ENCODE data around the gene MCCC2. TPM values are rescaled to one million over a fixed set of nuclear protein-coding genes. Genes with fewer than 3 reads are reported as not detected.

The MCCC2 gene
- total and polyA plus RNA-seq, 2 of the 4 experiments (the other 2 are of a cell fraction), result 18.0 to 22.0 TPM

DNA sequence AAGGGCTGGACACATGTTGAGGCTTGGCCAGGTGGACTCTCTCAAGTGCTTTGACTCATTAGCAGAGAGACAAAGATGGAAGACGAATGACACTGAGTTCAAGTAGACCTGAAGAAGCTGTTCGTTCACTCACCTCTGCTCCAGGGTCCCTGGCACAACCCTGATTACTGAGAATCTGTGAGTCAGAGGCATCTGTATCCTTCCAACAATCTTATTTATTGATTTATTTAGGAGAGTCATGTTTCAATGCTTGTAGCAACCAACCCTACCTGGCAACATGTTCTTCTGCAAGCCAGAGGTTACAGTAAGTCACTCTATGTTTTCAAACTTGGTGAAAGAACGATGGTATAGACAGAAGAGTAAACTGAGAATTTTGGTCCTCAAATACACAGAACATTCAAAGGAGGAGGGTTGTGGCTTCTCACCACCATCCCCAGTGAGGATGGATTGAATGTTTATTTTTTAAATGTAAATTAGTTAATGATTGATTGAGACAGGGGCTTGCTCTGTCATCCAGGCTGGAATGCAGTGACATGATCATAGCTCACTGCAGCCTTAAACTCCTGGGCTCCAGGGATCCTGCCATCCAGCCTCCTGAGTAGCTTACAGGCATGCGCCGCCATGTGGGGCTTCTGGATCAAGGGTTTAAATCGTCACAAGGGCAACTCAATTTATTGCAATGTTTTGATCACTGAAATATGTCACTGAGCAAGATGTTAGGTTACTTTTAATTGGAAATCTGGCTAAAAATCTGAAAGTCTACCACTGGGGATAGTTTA lies 76.2 kb downstream of the MCCC2 start:
- Histone ChIP-seq H3K9ac (ENCODE audit: low read depth, low read length) (no peak overlapping the region), H2AK9ac (replicated peaks; ENCODE audit: low read depth, low read length, poor library complexity) (no peak overlapping the region), H4K5ac (ENCODE audit: low read depth, low read length) (no peak overlapping the region), H3K36me3 (ENCODE audit: control insufficient read depth, insufficient read depth, low read length) (no peaks in the 10 kb centered on the region), H3K27me3 (ENCODE audit: control insufficient read depth, insufficient read depth, low read length) (no peaks in the 10 kb centered on the region), H2AK5ac (ENCODE audit: low read depth, low read length) (no peak overlapping the region), H2BK5ac (ENCODE audit: low read depth, low read length, poor library complexity, severe bottlenecking) (no peak overlapping the region), H2AFZ (replicated peaks; ENCODE audit: low read length, poor library complexity) (no peak overlapping the region), H2BK120ac (ENCODE audit: low read depth, low read length) (no peak overlapping the region), H3K18ac (ENCODE audit: low read depth, low read length) (no peak overlapping the region), H3K23ac (ENCODE audit: low read depth, low read length) (no peak overlapping the region), H3K4me3 (ENCODE audit: insufficient read depth, low read depth, low read length) (no peak overlapping the region), H4K20me1 (ENCODE audit: insufficient read depth, low read length) (no peaks in the 10 kb centered on the region), H3K14ac (replicated peaks; ENCODE audit: low read depth, low read length) (no peak overlapping the region), H3K79me1 (ENCODE audit: low read depth in 1 of 2, low read length in 2 of 2) (no peaks in the 10 kb centered on the region), H4K91ac (ENCODE audit: insufficient read depth, low read depth, low read length) (no peak overlapping the region), H3K4me1 (ENCODE audit: control insufficient read depth, insufficient read depth, low read length) (no peaks in the 10 kb centered on the region), H2BK20ac (ENCODE audit: low read depth, low read length) (no peak overlapping the region), H3K56ac (ENCODE audit: extremely low read depth, insufficient read depth, low read length) (no peak overlapping the region), H4K8ac (ENCODE audit: low read depth in 2 of 2, low read length in 2 of 2) (no peak overlapping the region), H2BK15ac (ENCODE audit: low read depth, low read length) (no peak overlapping the region), H3K4ac (ENCODE audit: low read depth, low read length) (no peak overlapping the region), H3K27ac (ENCODE audit: insufficient read depth, low read length) (no peak overlapping the region), H3K9me3 (ENCODE audit: control insufficient read depth, insufficient read depth, low read length) (no peaks in the 10 kb centered on the region), H3K9me1 (ENCODE audit: insufficient read depth, low read length) (no peaks in the 10 kb centered on the region), H3K4me2 (ENCODE audit: low read depth, low read length) (no peak overlapping the region)
- in situ Hi-C loops (cut with MboI; ENCODE audit: low sequenced_read_pairs), result loop anchor here (25.0 kb wide), 1 partner anchor 99 kb away; no protein-coding TSS in a partner anchor
- no peak; the same call in 1 of the 2 replicates for ATAC-seq (ENCODE audit: low read depth)
- TF ChIP-seq SMC3 (IDR thresholded peaks at IDR 0.05; ENCODE audit: low read depth, low read length), result no peak
- TF ChIP-seq, protein P1, sequence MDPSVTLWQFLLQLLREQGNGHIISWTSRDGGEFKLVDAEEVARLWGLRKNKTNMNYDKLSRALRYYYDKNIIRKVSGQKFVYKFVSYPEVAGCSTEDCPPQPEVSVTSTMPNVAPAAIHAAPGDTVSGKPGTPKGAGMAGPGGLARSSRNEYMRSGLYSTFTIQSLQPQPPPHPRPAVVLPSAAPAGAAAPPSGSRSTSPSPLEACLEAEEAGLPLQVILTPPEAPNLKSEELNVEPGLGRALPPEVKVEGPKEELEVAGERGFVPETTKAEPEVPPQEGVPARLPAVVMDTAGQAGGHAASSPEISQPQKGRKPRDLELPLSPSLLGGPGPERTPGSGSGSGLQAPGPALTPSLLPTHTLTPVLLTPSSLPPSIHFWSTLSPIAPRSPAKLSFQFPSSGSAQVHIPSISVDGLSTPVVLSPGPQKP (IDR thresholded peaks at IDR 0.05; ENCODE audit: borderline replicate concordance, low read depth, low read length), result no peak
- TF ChIP-seq MAZ (IDR thresholded peaks at IDR 0.05; ENCODE audit: borderline replicate concordance, low read depth, low read length), result no peak
- no peak for TF ChIP-seq FOS (IDR thresholded peaks at IDR 0.05; ENCODE audit: low read depth, low read length)
- TF ChIP-seq, protein P2, sequence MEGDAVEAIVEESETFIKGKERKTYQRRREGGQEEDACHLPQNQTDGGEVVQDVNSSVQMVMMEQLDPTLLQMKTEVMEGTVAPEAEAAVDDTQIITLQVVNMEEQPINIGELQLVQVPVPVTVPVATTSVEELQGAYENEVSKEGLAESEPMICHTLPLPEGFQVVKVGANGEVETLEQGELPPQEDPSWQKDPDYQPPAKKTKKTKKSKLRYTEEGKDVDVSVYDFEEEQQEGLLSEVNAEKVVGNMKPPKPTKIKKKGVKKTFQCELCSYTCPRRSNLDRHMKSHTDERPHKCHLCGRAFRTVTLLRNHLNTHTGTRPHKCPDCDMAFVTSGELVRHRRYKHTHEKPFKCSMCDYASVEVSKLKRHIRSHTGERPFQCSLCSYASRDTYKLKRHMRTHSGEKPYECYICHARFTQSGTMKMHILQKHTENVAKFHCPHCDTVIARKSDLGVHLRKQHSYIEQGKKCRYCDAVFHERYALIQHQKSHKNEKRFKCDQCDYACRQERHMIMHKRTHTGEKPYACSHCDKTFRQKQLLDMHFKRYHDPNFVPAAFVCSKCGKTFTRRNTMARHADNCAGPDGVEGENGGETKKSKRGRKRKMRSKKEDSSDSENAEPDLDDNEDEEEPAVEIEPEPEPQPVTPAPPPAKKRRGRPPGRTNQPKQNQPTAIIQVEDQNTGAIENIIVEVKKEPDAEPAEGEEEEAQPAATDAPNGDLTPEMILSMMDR (conservative IDR thresholded peaks at IDR 0.05; ENCODE audit: low read depth, low read length), result no peak
- TF ChIP-seq NFE2L2 (IDR thresholded peaks at IDR 0.05; ENCODE audit: low read depth, low read length), result no peak
- TF ChIP-seq BHLHE40 (IDR thresholded peaks at IDR 0.05; ENCODE audit: low read depth, low read length), result no peak
- no peak for TF ChIP-seq CHD1 (IDR thresholded peaks at IDR 0.05; ENCODE audit: low read depth, low read length)
- TF ChIP-seq CEBPB (IDR thresholded peaks at IDR 0.05; ENCODE audit: low read depth, low read length), result no peak
- BruUV-seq (replicated peaks), result no TSS peak
- POLR2A ChIA-PET (ENCODE audit: unreplicated experiment), result interaction anchor here (0.6 kb wide), 1 partner anchor 16 kb away, joined by 3 read pairs; no protein-coding TSS in a partner anchor
- CTCF ChIA-PET, result no interaction called here
- DNase-seq, result no peak
- intact Hi-C loops (cut with micrococcal nuclease), result no loop called here
- dilution Hi-C loops (cut with HindIII; ENCODE audit: low sequenced_read_pairs, unreplicated experiment), result no loop called here
- WGBS, 2 experiments (ENCODE audit: extremely low coverage in 2 of 2, insufficient read length in 1 of 2), result no CpG with 5 or more reads among the region's 6 CpGs

Measured in IMR-90 (cell line).